Breast epithelium (tissue), 3 donors: ENCODE data around the gene CYTH1.

ENCODE experiments used
- CTCF ChIP-seq, 3 donors: fragments of 450-650 bp; IDR thresholded peaks; one replicate each; pipeline ENCODE4 v1.5.1; 2016 to 2017; ENCODE audit warnings: antibody characterized with exemption in 3 of 3, mild to moderate bottlenecking in 3 of 3, moderate library complexity in 3 of 3
- POLR2A ChIP-seq: fragments of 450-650 bp; IDR thresholded peaks from one replicate; pipeline ENCODE4 v1.6.1; 2016; ENCODE audit warnings: antibody characterized with exemption, mild to moderate bottlenecking, moderate library complexity
- POLR2AphosphoS5 ChIP-seq, 3 donors: sonication (generic); formaldehyde crosslinking; IDR thresholded peaks; one replicate each; pipeline ENCODE4 v1.6.1; 2017; ENCODE audit warnings: antibody characterized with exemption in 3 of 3

DNA sequence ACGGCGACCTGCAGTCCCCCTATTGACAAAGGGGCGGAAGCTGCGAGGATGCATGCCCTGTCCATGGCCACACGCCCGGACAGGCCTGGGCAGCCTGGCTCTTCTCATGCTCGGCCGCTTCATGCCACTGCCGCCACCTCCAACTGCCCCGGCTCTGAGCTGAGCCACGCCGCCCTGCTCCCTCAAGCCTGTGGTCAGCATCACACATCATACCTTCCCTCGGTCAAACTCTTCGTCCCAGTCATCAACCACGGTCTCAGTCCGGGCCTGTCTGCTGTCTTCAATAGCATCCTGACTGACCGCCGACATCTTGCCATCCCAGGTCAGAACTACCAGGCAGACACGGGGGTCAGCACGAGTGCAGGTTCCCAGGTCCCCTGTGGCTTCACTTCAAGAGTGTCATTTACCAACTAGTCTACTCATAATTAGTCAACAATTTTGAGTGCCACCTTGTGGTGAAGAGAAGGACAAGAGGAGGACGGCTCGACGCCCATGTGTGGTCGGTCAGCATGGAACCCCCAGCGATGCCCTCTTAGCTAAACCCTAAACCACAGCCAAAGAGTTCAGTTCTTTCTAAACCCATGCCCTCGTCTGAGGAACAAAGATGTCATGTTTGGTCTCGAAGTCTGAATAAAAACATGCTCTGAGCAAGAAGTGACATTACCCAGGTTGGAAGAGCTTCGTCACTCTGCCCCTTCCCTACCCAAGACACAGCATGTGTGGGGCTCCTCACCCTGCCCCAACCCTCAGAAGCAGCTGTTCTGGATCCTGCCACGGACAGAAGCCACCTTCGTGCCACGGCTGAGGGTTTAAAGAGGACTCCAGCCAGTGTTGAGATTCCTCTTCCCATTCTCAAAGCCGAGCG is 16.9 kb upstream of the CYTH1 start:
- TF ChIP-seq POLR2A (no peak), CTCF (IDR thresholded peaks at IDR 0.05) (peak in 2 of 3 donors; percentile 30 to 32), POLR2AphosphoS5 (IDR thresholded peaks at IDR 0.05) (no peak)
